ENCODE results near the gene ULBP3.
"Not testable (repeated sequence)": the region's sequence is repeated elsewhere in the genome, so short reads cannot be mapped to it uniquely, and the experiment has no call there.

Gene ULBP3

GRCh38 chr6:150074396-150075033 is 5.6 kb upstream of the ULBP3 start:
- not testable (repeated sequence) for H3K9me3 ChIP-seq (ENCODE audit: control insufficient read depth, low read length); H3K9ac ChIP-seq (ENCODE audit: low read length); H3K36me3 ChIP-seq (ENCODE audit: control insufficient read depth, insufficient read depth, low read length); H3K27me3 ChIP-seq (ENCODE audit: control insufficient read depth, insufficient read depth, low read length); H3K4me3 ChIP-seq (ENCODE audit: low read length)
- H3K4me1 ChIP-seq (ENCODE audit: control insufficient read depth, insufficient read depth, low read length) = peaks cover 29% of the 10 kb centered on the region

- Histone ChIP-seq H3K27me3 (ENCODE audit: control insufficient read depth, insufficient read depth, low read length) (no peaks in the 10 kb centered on the region), H3K9me3 (ENCODE audit: control insufficient read depth, low read length) (no peaks in the 10 kb centered on the region), H3K4me3 (ENCODE audit: low read length) (no peak overlapping the region), H3K9ac (ENCODE audit: low read length) (peak overlapping the region; percentile 15), H3K36me3 (ENCODE audit: control insufficient read depth, insufficient read depth, low read length) (no peaks in the 10 kb centered on the region), H3K4me1 (ENCODE audit: control insufficient read depth, insufficient read depth, low read length) (peaks cover 38% of the 10 kb centered on the region)
These were observed 3.3 kb upstream of the ULBP3 start for GRCh38 chr6:150072201-150072600.

DNA sequence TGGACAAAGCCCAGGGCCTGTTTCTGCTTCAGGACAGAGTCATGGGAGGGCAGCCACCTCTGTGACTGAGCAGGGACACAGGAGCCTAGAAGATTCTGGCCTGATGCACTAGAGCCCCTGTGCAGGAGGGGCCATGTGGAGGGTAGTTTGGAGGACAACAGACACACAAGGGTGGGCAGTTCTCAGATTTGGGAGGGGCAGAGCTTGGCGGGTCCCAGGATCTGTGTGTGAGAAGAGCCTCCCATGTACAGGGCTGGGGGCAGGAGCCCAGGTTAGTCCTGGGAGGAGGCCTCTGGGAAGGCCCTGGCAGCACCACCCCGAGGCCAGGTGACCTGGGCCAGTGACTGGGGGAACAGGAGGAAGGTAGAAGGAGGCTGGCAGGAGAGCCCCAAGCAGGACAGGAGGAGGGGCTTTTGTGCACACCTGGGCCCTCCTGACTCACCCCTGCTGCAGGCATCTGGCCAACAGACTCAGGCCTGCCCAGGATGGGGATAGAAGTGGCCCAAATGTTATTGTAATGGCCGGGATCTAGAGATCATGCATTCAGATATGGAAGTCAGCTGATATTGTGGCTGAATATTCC is 1.4 kb upstream of the ULBP3 start:
- H3K9ac ChIP-seq (ENCODE audit: low read length) = no peak overlapping the region
- peaks cover 38% of the 10 kb centered on the region for H3K4me1 ChIP-seq (ENCODE audit: control insufficient read depth, insufficient read depth, low read length)
- no peaks in the 10 kb centered on the region for H3K9me3 ChIP-seq (ENCODE audit: control insufficient read depth, low read length)
- no peaks in the 10 kb centered on the region for H3K27me3 ChIP-seq (ENCODE audit: control insufficient read depth, insufficient read depth, low read length)
- no peaks in the 10 kb centered on the region for H3K36me3 ChIP-seq (ENCODE audit: control insufficient read depth, insufficient read depth, low read length)
- H3K4me3 ChIP-seq (ENCODE audit: low read length) = no peak overlapping the region

DNA sequence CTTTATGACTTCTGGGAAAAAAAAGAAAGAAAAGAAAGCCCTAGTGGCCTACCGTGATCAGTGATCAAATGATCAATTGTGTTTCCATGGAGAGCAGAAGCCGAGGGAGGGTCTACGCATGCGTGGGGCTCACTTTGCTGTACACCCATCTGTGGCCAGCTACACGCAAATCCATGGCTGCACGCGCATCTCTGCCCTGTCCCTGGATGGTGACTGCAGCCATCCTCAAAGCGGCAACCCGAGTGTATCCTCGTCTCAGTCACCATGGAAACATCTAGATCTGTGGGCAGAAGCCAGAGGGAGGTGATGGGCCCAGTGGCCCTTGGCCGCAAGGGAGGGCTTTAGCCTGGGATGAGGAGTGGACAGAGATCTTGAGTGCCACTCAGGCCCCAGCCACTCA is 785 bp upstream of the ULBP3 start:
- Histone ChIP-seq H3K27me3 (ENCODE audit: control insufficient read depth, insufficient read depth, low read length) (no peaks in the 10 kb centered on the region), H3K4me3 (ENCODE audit: low read length) (no peak overlapping the region), H3K9ac (ENCODE audit: low read length) (no peak overlapping the region), H3K9me3 (ENCODE audit: control insufficient read depth, low read length) (no peaks in the 10 kb centered on the region), H3K4me1 (ENCODE audit: control insufficient read depth, insufficient read depth, low read length) (peaks cover 36% of the 10 kb centered on the region), H3K36me3 (ENCODE audit: control insufficient read depth, insufficient read depth, low read length) (no peaks in the 10 kb centered on the region)

GRCh38 chr6:150068151-150068550 is 770 bp downstream of the ULBP3 start:
- peak overlapping the region; percentile 78 for H3K9ac ChIP-seq (ENCODE audit: low read length)

DNA sequence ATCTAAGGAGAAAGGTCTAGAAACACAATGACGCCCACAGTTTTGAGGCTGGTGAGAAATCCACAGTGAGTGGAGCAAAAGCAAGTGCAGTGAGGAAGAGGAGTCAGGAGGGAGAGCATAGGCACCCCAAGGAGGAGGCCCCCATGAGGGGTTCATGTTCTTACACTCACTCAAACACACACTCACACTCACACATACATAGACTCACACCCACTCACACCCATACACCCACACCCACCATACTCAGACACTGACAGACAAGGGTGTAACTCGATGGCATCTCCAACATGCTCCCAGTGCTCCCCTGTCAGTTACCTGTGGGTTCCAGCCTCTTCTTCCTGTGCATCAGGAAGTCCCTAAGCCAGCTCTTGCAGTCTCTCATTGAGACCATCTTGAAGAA is 3.8 kb downstream of the ULBP3 start:
- H3K4me1 ChIP-seq (ENCODE audit: control insufficient read depth, insufficient read depth, low read length) = peaks cover 14% of the 10 kb centered on the region
- H3K9ac ChIP-seq (ENCODE audit: low read length) = no peak overlapping the region
- no peaks in the 10 kb centered on the region for H3K36me3 ChIP-seq (ENCODE audit: control insufficient read depth, insufficient read depth, low read length)
- no peak overlapping the region for H3K4me3 ChIP-seq (ENCODE audit: low read length)
- no peaks in the 10 kb centered on the region for H3K27me3 ChIP-seq (ENCODE audit: control insufficient read depth, insufficient read depth, low read length)
- H3K9me3 ChIP-seq (ENCODE audit: control insufficient read depth, low read length) = no peaks in the 10 kb centered on the region

More at GRCh38 chr6:150068151-150068550, 770 bp downstream of the ULBP3 start:
- H3K27me3 ChIP-seq (ENCODE audit: control insufficient read depth, insufficient read depth, low read length) = no peaks in the 10 kb centered on the region
- no peaks in the 10 kb centered on the region for H3K36me3 ChIP-seq (ENCODE audit: control insufficient read depth, insufficient read depth, low read length)
- H3K4me3 ChIP-seq (ENCODE audit: low read length) = peak overlapping the region; percentile 60
- H3K9me3 ChIP-seq (ENCODE audit: control insufficient read depth, low read length) = no peaks in the 10 kb centered on the region
- peaks cover 33% of the 10 kb centered on the region for H3K4me1 ChIP-seq (ENCODE audit: control insufficient read depth, insufficient read depth, low read length)

- Histone ChIP-seq H3K9ac (ENCODE audit: low read length) (no peak overlapping the region), H3K4me1 (ENCODE audit: control insufficient read depth, insufficient read depth, low read length) (peaks cover 8% of the 10 kb centered on the region), H3K4me3 (ENCODE audit: low read length) (no peak overlapping the region), H3K27me3 (ENCODE audit: control insufficient read depth, insufficient read depth, low read length) (no peaks in the 10 kb centered on the region), H3K9me3 (ENCODE audit: control insufficient read depth, low read length) (no peaks in the 10 kb centered on the region), H3K36me3 (ENCODE audit: control insufficient read depth, insufficient read depth, low read length) (no peaks in the 10 kb centered on the region)
These were observed 5.3 kb downstream of the ULBP3 start for GRCh38 chr6:150063640-150064039.

- not testable (repeated sequence) for H3K36me3 ChIP-seq (ENCODE audit: control insufficient read depth, insufficient read depth, low read length); H3K9me3 ChIP-seq (ENCODE audit: control insufficient read depth, low read length); H3K4me3 ChIP-seq (ENCODE audit: low read length); H3K9ac ChIP-seq (ENCODE audit: low read length); H3K27me3 ChIP-seq (ENCODE audit: control insufficient read depth, insufficient read depth, low read length); H3K4me1 ChIP-seq (ENCODE audit: control insufficient read depth, insufficient read depth, low read length)
These were observed 8.9 kb downstream of the ULBP3 start for GRCh38 chr6:150059973-150060372.

GRCh38 chr6:150058986-150059385 is 9.9 kb downstream of the ULBP3 start:
- Histone ChIP-seq H3K9ac (ENCODE audit: low read length) (no peak overlapping the region), H3K9me3 (ENCODE audit: control insufficient read depth, low read length) (no peaks in the 10 kb centered on the region), H3K4me1 (ENCODE audit: control insufficient read depth, insufficient read depth, low read length) (no peaks in the 10 kb centered on the region), H3K4me3 (ENCODE audit: low read length) (no peak overlapping the region), H3K27me3 (ENCODE audit: control insufficient read depth, insufficient read depth, low read length) (peaks cover 8% of the 10 kb centered on the region), H3K36me3 (ENCODE audit: control insufficient read depth, insufficient read depth, low read length) (no peaks in the 10 kb centered on the region)

DNA sequence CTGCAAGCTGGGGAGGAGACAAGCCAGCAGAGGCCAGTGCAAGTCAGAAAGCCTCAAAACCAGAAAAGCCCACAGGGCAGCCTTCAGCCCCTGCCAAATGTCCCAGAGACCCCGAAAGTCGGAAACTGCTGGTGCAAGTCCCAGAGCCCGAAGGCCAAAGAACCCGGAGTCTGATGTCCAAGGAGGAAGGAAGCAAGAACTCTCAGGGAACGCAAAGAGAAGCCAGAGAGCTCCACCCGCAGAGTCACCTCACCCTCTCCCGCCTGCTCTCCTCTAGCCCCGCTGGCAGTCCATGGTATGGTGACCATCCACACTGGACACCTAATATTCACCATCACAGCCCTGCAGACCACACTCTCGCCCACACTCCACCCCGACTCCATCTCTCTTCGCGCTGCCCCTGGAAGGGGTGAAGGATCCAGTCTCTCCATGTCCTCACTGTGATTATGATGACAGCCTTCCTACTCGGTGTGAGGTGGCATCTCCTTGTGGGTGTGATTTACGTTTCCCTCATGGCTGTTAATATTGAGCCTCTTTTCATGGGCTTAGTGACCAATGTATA is 10.6 kb downstream of the ULBP3 start:
- Histone ChIP-seq H3K36me3 (ENCODE audit: control insufficient read depth, insufficient read depth, low read length) (no peaks in the 10 kb centered on the region), H3K4me1 (ENCODE audit: control insufficient read depth, insufficient read depth, low read length) (no peaks in the 10 kb centered on the region), H3K4me3 (ENCODE audit: low read length) (no peak overlapping the region), H3K27me3 (ENCODE audit: control insufficient read depth, insufficient read depth, low read length) (peaks cover 15% of the 10 kb centered on the region), H3K9ac (ENCODE audit: low read length) (no peak overlapping the region), H3K9me3 (ENCODE audit: control insufficient read depth, low read length) (no peaks in the 10 kb centered on the region)

GRCh38 chr6:150057501-150057951 is 11.4 kb downstream of the ULBP3 start:
- no peaks in the 10 kb centered on the region for H3K36me3 ChIP-seq (ENCODE audit: control insufficient read depth, insufficient read depth, low read length)
- H3K9ac ChIP-seq (ENCODE audit: low read length) = no peak overlapping the region
- no peak overlapping the region for H3K4me3 ChIP-seq (ENCODE audit: low read length)
- no peaks in the 10 kb centered on the region for H3K4me1 ChIP-seq (ENCODE audit: control insufficient read depth, insufficient read depth, low read length)
- H3K27me3 ChIP-seq (ENCODE audit: control insufficient read depth, insufficient read depth, low read length) = peaks cover 22% of the 10 kb centered on the region
- no peaks in the 10 kb centered on the region for H3K9me3 ChIP-seq (ENCODE audit: control insufficient read depth, low read length)

GRCh38 chr6:150056916-150057315 is 12.0 kb downstream of the ULBP3 start:
- no peaks in the 10 kb centered on the region for H3K4me1 ChIP-seq (ENCODE audit: control insufficient read depth, insufficient read depth, low read length)
- no peaks in the 10 kb centered on the region for H3K9me3 ChIP-seq (ENCODE audit: control insufficient read depth, low read length)
- no peak overlapping the region for H3K9ac ChIP-seq (ENCODE audit: low read length)
- no peak overlapping the region for H3K4me3 ChIP-seq (ENCODE audit: low read length)
- H3K27me3 ChIP-seq (ENCODE audit: control insufficient read depth, insufficient read depth, low read length) = peaks cover 28% of the 10 kb centered on the region
- no peaks in the 10 kb centered on the region for H3K36me3 ChIP-seq (ENCODE audit: control insufficient read depth, insufficient read depth, low read length)

Data from mucosa of stomach (tissue), 1 donor.